BJ (cell line): ENCODE results near the gene CCDC136. TPM values are rescaled to one million over a fixed set of nuclear protein-coding genes. Genes with fewer than 3 reads are reported as not detected.

ENCODE experiments used
- CTCF ChIA-PET: fragments of 350-600 bp; formaldehyde crosslinking; extraction: SDS; loops from one replicate; lab custom pipeline; 2021; ENCODE audit warnings: antibody characterized with exemption, inconsistent platforms; lab: Yijun Ruan, JAX
- POLR2A ChIA-PET: fragments of 300-600 bp; sonication (Branson Sonifier 250); formaldehyde crosslinking; extraction: SDS; loops from one replicate; lab custom pipeline; 2021; ENCODE audit warnings: antibody characterized with exemption; lab: Charles Lee
- DNase-seq: peaks from one replicate; pipeline ENCODE4 v3.0.0-alpha.2; 2011; ENCODE audit warnings: low read depth
- H3K27me3 ChIP-seq: 2 replicates; pipeline ENCODE4 v1.6.0; 2011; ENCODE audit warnings: low read length; ENCODE audit not compliant: control insufficient read depth, insufficient read depth
- H3K36me3 ChIP-seq: 2 replicates; pipeline ENCODE4 v1.5.1; 2011; ENCODE audit warnings: low read length; ENCODE audit not compliant: control insufficient read depth, insufficient read depth
- H3K4me3 ChIP-seq: 2 replicates; pipeline ENCODE4 v1.5.1; 2011; ENCODE audit warnings: low read depth, mild to moderate bottlenecking, control low read depth, low read length
- CTCF ChIP-seq: IDR thresholded peaks from 2 replicates; pipeline ENCODE4 v1.5.1; 2011; ENCODE audit warnings: low read depth, mild to moderate bottlenecking, control low read depth, inconsistent platforms, low read length, moderate library complexity; ENCODE audit not compliant: insufficient read depth
- polyA plus RNA-seq: library from polyadenylated mRNA; depleted of rRNA; stranded (reverse); fragments of >200 nt; gene quantifications from 2 replicates; pipeline ENCODE4 v1.2.3, GENCODE V29; 2011

Gene CCDC136
- polyA plus RNA-seq, 1 experiment: 13.2 TPM

DNA sequence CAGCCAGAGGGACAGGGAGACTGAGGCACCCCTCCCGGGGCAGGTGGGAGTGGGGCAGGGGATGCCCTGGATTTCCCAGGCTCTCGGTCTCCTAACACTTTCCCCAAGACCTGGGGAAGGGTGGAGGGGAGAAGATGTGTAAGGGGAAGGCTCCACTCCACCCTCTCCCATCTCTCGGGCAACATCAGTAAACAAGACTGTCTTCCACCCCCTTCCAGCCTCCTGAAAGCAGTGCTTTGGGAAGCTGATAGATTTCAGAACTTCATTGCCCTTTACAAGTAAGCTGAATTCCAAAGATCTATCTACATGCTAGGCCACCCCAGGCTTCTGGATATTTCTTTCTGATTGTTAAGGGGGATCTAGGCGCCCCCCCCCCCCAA is 42.2 kb downstream of the CCDC136 start:
- no peak for TF ChIP-seq CTCF
- ChIA-PET POLR2A (interaction anchor here (1.0 kb wide), 1 partner anchor 42 kb away, joined by 3 read pairs; no protein-coding TSS in a partner anchor), CTCF (interaction anchor here (0.6 to 4.2 kb wide), 3 partner anchors 8 to 770 kb away, joined by 3 to 30 read pairs (median 9); no protein-coding TSS in a partner anchor)
- Histone ChIP-seq H3K27me3 (no peaks in the 10 kb centered on the region), H3K4me3 (peak overlapping the region; percentile 97), H3K36me3 (peaks cover 34% of the 10 kb centered on the region)
- DNase-seq: no peak

GRCh38 chr7:128835231-128835751 is 43.5 kb downstream of the CCDC136 start:
- Histone ChIP-seq H3K36me3 (peaks cover 47% of the 10 kb centered on the region), H3K4me3 (no peak overlapping the region), H3K27me3 (no peaks in the 10 kb centered on the region)
- CTCF ChIA-PET: interaction anchor here (1.6 to 2.7 kb wide), 3 partner anchors 27 to 97 kb away, joined by 5 to 8 read pairs (median 5); partner anchors contain the start of genes ATP6V1F and CALU
- POLR2A ChIA-PET: no interaction called here
- no peak for TF ChIP-seq CTCF
- DNase-seq: no peak

DNA sequence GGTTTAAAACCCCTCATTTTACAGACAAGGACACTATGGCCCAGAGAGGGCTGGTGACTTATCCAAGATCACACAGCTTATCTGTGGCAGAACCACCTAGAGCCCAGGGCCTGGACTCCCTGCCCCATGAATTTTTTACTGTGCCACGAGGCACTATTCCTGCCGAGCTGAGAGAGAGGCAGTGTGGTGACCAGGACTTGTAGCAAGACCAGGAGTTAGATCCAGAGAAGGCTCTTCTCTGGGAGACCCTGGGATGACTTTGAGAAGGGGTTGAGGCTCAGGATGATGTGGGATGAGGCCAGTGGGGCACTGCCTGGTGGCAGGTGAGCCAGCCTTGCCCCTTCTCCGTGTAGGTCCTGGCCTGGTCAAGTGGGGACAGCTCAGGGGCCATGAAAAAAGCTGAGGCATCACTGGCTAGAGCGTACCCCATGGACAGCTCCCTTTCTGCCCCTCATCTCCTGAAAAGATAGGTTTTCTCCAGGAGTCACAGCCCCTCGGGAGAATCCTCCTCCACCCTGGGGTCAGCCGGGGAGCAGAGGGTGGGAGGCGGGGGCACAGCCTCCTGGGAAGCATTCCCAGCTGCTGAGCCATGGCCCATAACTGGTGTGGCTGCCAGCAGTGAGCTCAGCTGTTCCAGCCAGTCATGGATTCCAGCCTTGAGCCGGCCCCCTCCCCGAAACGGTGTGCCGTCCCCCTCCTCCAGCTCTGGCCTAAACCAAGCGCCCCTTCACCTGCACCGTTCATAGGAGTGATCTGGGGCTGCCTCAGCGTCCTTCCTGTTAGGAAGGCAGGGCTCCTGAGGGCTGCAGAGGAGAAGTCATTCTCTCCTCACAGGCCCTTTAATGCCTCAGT is 44.2 kb downstream of the CCDC136 start:
- Histone ChIP-seq H3K27me3 (no peaks in the 10 kb centered on the region), H3K4me3 (no peak overlapping the region), H3K36me3 (peaks cover 54% of the 10 kb centered on the region)
- no peak for DNase-seq
- no peak for TF ChIP-seq CTCF
- ChIA-PET POLR2A (no interaction called here), CTCF (interaction anchor here (1.6 to 2.7 kb wide), 3 partner anchors 27 to 98 kb away, joined by 5 to 8 read pairs (median 5); partner anchors contain the start of genes ATP6V1F and CALU)

GRCh38 chr7:128836729-128837348 is 45.1 kb downstream of the CCDC136 start:
- no peak overlapping the region for H3K4me3 ChIP-seq
- ChIA-PET CTCF (interaction anchor here (1.9 to 2.7 kb wide), 2 partner anchors 46 to 98 kb away, joined by 5 to 8 read pairs; partner anchors contain the start of gene CALU), POLR2A (no interaction called here)
- DNase-seq: no peak
- peaks cover 60% of the 10 kb centered on the region for H3K36me3 ChIP-seq
- no peak for TF ChIP-seq CTCF
- H3K27me3 ChIP-seq: no peaks in the 10 kb centered on the region

DNA sequence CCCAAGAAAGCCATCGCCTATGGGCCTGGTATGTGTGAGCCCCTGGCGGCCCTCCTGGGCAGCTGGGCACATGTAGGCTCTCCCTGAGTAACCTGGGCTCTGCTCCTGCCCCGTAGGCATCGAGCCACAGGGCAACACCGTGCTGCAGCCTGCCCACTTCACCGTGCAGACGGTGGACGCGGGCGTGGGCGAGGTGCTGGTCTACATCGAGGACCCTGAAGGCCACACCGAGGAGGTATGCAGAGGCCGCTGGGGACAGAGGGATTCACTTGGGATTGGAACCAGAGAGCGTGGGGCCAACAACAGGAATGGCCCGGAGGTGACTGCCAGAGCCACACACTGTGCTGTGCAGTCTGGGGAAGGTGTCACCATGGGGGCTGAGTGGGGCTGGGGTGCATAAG is 45.8 kb downstream of the CCDC136 start:
- CTCF ChIA-PET: interaction anchor here (2.7 kb wide), 1 partner anchor 99 kb away, joined by 8 read pairs; the partner anchor contains the start of gene CALU
- Histone ChIP-seq H3K36me3 (peaks cover 67% of the 10 kb centered on the region), H3K4me3 (no peak overlapping the region), H3K27me3 (no peaks in the 10 kb centered on the region)
- TF ChIP-seq CTCF: no peak
- no peak for DNase-seq
- POLR2A ChIA-PET: no interaction called here
